AG09309 (cell line): Measurements from ENCODE around the gene PYHIN1.

ENCODE experiments used
- DNase-seq: peaks from one replicate; pipeline ENCODE4 v3.0.0-alpha.2; 2010; ENCODE audit warnings: low read depth
- H3K4me3 ChIP-seq: 2 replicates; pipeline ENCODE4 v1.5.1; 2011; ENCODE audit warnings: mild to moderate bottlenecking, low read depth, low read length, moderate library complexity; ENCODE audit not compliant: control insufficient read depth
- TF ChIP-seq, protein P1 (sequence below): IDR thresholded peaks from 2 replicates; pipeline ENCODE4 v1.5.1; 2011; ENCODE audit warnings: mild to moderate bottlenecking, low read depth, low read length, inconsistent platforms; ENCODE audit not compliant: insufficient read depth, control insufficient read depth; ENCODE audit errors: missing control alignments

Gene PYHIN1

GRCh38 chr1:158945061-158945460 lies 13.7 kb downstream of the PYHIN1 start:
- no peak for DNase-seq
- H3K4me3 ChIP-seq = no peak overlapping the region
- TF ChIP-seq, protein P1, sequence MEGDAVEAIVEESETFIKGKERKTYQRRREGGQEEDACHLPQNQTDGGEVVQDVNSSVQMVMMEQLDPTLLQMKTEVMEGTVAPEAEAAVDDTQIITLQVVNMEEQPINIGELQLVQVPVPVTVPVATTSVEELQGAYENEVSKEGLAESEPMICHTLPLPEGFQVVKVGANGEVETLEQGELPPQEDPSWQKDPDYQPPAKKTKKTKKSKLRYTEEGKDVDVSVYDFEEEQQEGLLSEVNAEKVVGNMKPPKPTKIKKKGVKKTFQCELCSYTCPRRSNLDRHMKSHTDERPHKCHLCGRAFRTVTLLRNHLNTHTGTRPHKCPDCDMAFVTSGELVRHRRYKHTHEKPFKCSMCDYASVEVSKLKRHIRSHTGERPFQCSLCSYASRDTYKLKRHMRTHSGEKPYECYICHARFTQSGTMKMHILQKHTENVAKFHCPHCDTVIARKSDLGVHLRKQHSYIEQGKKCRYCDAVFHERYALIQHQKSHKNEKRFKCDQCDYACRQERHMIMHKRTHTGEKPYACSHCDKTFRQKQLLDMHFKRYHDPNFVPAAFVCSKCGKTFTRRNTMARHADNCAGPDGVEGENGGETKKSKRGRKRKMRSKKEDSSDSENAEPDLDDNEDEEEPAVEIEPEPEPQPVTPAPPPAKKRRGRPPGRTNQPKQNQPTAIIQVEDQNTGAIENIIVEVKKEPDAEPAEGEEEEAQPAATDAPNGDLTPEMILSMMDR = no peak

DNA sequence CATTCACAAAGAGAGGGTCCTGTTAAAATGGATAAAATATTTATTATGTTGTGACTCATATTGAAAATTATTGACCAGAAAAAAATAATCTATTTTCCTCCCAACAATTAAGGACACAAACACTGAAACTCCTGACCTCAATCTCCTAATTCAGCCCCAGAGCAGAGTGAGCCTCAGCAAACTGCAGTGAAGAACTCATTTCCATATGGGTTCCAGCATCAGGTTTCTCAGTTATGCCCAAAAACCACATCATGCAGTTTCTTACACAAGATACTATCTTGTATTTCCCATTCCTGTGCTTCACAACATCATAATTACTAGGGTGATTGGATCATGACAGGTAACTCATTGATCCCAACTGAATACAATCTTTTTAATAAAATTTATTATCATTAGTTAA lies 15.4 kb downstream of the PYHIN1 start:
- no peak for DNase-seq
- TF ChIP-seq, protein P1 = no peak
- no peak overlapping the region for H3K4me3 ChIP-seq

GRCh38 chr1:158951956-158952355 lies 20.6 kb downstream of the PYHIN1 start:
- DNase-seq = no peak
- no peak overlapping the region for H3K4me3 ChIP-seq
- TF ChIP-seq, protein P1 = no peak

DNA sequence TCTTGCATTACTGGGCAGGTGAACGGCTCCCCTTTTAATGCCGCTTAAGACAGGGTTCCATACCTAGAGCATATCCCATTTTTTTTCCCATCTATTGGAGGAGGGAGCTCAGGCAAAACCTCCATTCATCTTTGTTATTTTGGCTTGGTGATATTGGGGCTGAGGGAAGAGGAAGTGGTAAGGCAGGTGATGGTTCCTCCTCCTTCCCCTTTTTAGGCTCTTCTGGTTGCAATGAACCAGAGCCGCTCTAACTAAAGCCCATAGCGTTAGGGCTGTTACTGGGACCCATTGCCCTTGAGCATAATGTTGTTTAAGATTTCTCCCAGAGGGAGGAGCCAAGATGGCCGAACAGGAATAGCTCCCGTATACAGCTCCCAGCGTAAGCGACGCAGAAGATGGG lies 21.1 kb downstream of the PYHIN1 start:
- no peak overlapping the region for H3K4me3 ChIP-seq
- no peak for DNase-seq
- TF ChIP-seq, protein P1 = no peak

- no peak for DNase-seq
- H3K4me3 ChIP-seq = no peak overlapping the region
- TF ChIP-seq, protein P1 = no peak
Measured at GRCh38 chr1:158961178-158961577, 29.8 kb downstream of the PYHIN1 start.

- no peak overlapping the region for H3K4me3 ChIP-seq
- DNase-seq = no peak
Measured at GRCh38 chr1:158962983-158963382, 31.6 kb downstream of the PYHIN1 start.

More at GRCh38 chr1:158962983-158963382, 31.6 kb downstream of the PYHIN1 start:
- TF ChIP-seq, protein P1 = no peak
